HepG2 (cell line): ENCODE measurements around the gene FOXRED2. TPM values are rescaled to one million over a fixed set of nuclear protein-coding genes. Genes with fewer than 3 reads are reported as not detected.

Source experiments
- ATAC-seq: fragments of 200-7000 bp; cut with Tn5 transposase; 3 replicates; pipeline ENCODE4 v1.9.1; 2020; ENCODE audit warnings: mild to moderate bottlenecking, moderate library complexity
- BruUV-seq: library from RNA; stranded (reverse); fragments of 400-500 nt; replicated peaks from 2 replicates; lab custom pipeline; 2021; lab: Mats Ljungman, UMichigan
- CTCF ChIA-PET: fragments of 300-600 bp; formaldehyde crosslinking; extraction: SDS; loops from one replicate; lab custom pipeline; 2021; ENCODE audit warnings: low total read pairs, inconsistent platforms, low intra/inter-chr PET ratio; lab: Yijun Ruan, JAX
- POLR2A ChIA-PET: fragments of 350-600 bp; sonication (Branson Sonifier 250); formaldehyde crosslinking; loops from one replicate; lab custom pipeline; 2020; ENCODE audit warnings: antibody characterized with exemption, inconsistent platforms; lab: Yijun Ruan, JAX
- DNase-seq: peaks from one replicate; pipeline ENCODE4 v3.0.0-alpha.2; 2015; ENCODE audit warnings: low spot score
- FAIRE-seq: peaks from 3 replicates; lab custom pipeline; 2011; peaks lifted over from hg19 to GRCh38; lab: Jason Lieb, UNC
- H2AFZ ChIP-seq: one replicate; pipeline ENCODE4 v1.6.1; 2011; ENCODE audit warnings: low read length, inconsistent platforms
- H3K27ac ChIP-seq: fragments of 300-600 bp; 3 replicates; pipeline ENCODE4 v1.8.0; 2011; ENCODE audit warnings: mixed run types, mild to moderate bottlenecking, mixed read lengths, low read length, inconsistent platforms; ENCODE audit not compliant: insufficient read depth; ENCODE audit errors: extremely low read length
- H3K27me3 ChIP-seq, 2 experiments: fragments of 200-600 bp in 1 of 2; 2 replicates in 1 of 2; 3 replicates in 1 of 2; pipeline versions ENCODE4 v1.6.0 to v1.8.0; 2011; ENCODE audit warnings: low read length in 2 of 2, mild to moderate bottlenecking in 2 of 2, moderate library complexity in 2 of 2, inconsistent platforms in 1 of 2; ENCODE audit not compliant: insufficient read depth in 2 of 2, control insufficient read depth in 1 of 2
- H3K36me3 ChIP-seq, 2 experiments: fragments of 200-600 bp in 1 of 2; replicated peaks in 1 of 2; 2 replicates in 1 of 2; 3 replicates in 1 of 2; pipeline versions ENCODE4 v1.5.1 to v1.8.0; 2011; ENCODE audit warnings: low read length in 2 of 2, inconsistent platforms in 1 of 2; ENCODE audit not compliant: insufficient read depth in 2 of 2, control insufficient read depth in 1 of 2
- H3K4me1 ChIP-seq: 2 replicates; pipeline ENCODE4 v1.5.1; 2012; ENCODE audit warnings: low read length, inconsistent platforms; ENCODE audit not compliant: insufficient read depth
- H3K4me2 ChIP-seq: 2 replicates; pipeline ENCODE4 v1.6.0; 2011; ENCODE audit warnings: low read depth, low read length, inconsistent platforms
- H3K4me3 ChIP-seq, 3 experiments: fragments of 200-600 bp in 1 of 3; sonication (generic), shearing (Covaris generic) in 1 of 3; replicated peaks in 1 of 3; 2 replicates each; pipeline ENCODE4 v1.5.1; 2011 to 2016; ENCODE audit warnings: low read length in 3 of 3, inconsistent platforms in 2 of 3, low read depth in 2 of 3, mild to moderate bottlenecking in 2 of 3, control low read depth in 1 of 3, mixed read lengths in 1 of 3; ENCODE audit not compliant: insufficient read depth in 1 of 3
- H3K79me2 ChIP-seq: one replicate; pipeline ENCODE4 v1.6.1; 2011; ENCODE audit warnings: low read length, inconsistent platforms; ENCODE audit not compliant: insufficient read depth
- H3K9ac ChIP-seq: 2 replicates; pipeline ENCODE4 v1.6.0; 2011; ENCODE audit warnings: mild to moderate bottlenecking, low read depth, low read length, inconsistent platforms; ENCODE audit not compliant: insufficient read depth
- H3K9me3 ChIP-seq: 2 replicates; pipeline ENCODE4 v1.5.1; 2012; ENCODE audit warnings: mild to moderate bottlenecking, low read length
- H4K20me1 ChIP-seq: 2 replicates; pipeline ENCODE4 v1.6.0; 2011; ENCODE audit warnings: inconsistent platforms, mild to moderate bottlenecking, low read length, moderate library complexity; ENCODE audit not compliant: insufficient read depth
- MATR3 ChIP-seq: sonication (generic); formaldehyde crosslinking; IDR thresholded peaks from 2 replicates; pipeline ENCODE4 v1.4.0; 2020; ENCODE audit warnings: missing genetic modification reagents
- THYN1 ChIP-seq: sonication (generic); formaldehyde crosslinking; IDR thresholded peaks from 2 replicates; pipeline ENCODE4 v1.8.1; 2023; ENCODE audit warnings: low read depth, mild to moderate bottlenecking, moderate library complexity, missing genetic modification reagents, borderline replicate concordance
- ZNF121 ChIP-seq: sonication (generic); formaldehyde crosslinking; IDR thresholded peaks from 2 replicates; pipeline ENCODE4 v1.5.0; 2020; ENCODE audit warnings: mild to moderate bottlenecking, missing genetic modification reagents
- ZNF441 ChIP-seq: sonication (generic); formaldehyde crosslinking; IDR thresholded peaks from 2 replicates; pipeline ENCODE4 v1.7.0; 2021; ENCODE audit warnings: missing genetic modification reagents, borderline replicate concordance
- ZNF616 ChIP-seq: sonication (generic); formaldehyde crosslinking; IDR thresholded peaks from 2 replicates; pipeline ENCODE4 v1.5.0; 2020; ENCODE audit warnings: low read depth, mild to moderate bottlenecking, missing genetic modification reagents
- WGBS: methylation state at CpG from one replicate; pipeline ENCODE4 v1.1.6; 2017; ENCODE audit warnings: low lambda C conversion rate; 5-methylcytosine and 5-hydroxymethylcytosine counted together
- in situ Hi-C: cut with HindIII; loops from 2 replicates; pipeline ENCODE4 v1.10.0; 2017; ENCODE audit warnings: low pct_unique_long_range_greater_than_20kb; ENCODE audit not compliant: extremely low pct_ligation_motif_present
- intact Hi-C: fragments of 100-400 bp; cut with micrococcal nuclease; formaldehyde crosslinking; loops from one replicate; pipeline ENCODE4 v1.10.0; 2022; ENCODE audit not compliant: unreplicated experiment
- polyA plus RNA-seq, 8 experiments: library from polyadenylated mRNA; depleted of rRNA in 3 of 8; stranded (reverse) in 7 of 8; unstranded in 1 of 8; fragments of >200 nt; fragmentation: Illumina TruSeq in 4 of 8; extraction: Trizol in 4 of 8; gene quantifications; 2 replicates each; pipeline versions ENCODE4 v1.2.1 to v1.2.3, GENCODE V29; 2011 to 2016; ENCODE audit warnings: low read depth in 4 of 8, missing spikeins in 1 of 8, mixed read lengths in 1 of 8; ENCODE audit not compliant: insufficient read depth in 1 of 8
- total RNA-seq, 5 experiments: library from RNA; depleted of rRNA; stranded (reverse); fragments of >200 nt; fragmentation: Illumina TruSeq; extraction: Trizol; gene quantifications; 2 replicates each; pipeline ENCODE4 v1.2.3, GENCODE V29; 2016; ENCODE audit warnings: low read depth in 1 of 5
- TF ChIP-seq, protein P1 (sequence below), 2 experiments: fragments of 450-650 bp in 1 of 2; sonication (generic) in 1 of 2; formaldehyde crosslinking in 1 of 2; IDR thresholded peaks; 2 replicates each; pipeline versions ENCODE4 v1.6.1 to v1.8.0; 2016 to 2022; ENCODE audit warnings: antibody characterized with exemption in 1 of 2, mild to moderate bottlenecking in 1 of 2, missing genetic modification reagents in 1 of 2

The FOXRED2 gene
- total and polyA plus RNA-seq, 2 of the 13 experiments (the other 11 are each of a cell fraction or from before 2014, with no cell fraction given), result 9.3 to 28.1 TPM

DNA sequence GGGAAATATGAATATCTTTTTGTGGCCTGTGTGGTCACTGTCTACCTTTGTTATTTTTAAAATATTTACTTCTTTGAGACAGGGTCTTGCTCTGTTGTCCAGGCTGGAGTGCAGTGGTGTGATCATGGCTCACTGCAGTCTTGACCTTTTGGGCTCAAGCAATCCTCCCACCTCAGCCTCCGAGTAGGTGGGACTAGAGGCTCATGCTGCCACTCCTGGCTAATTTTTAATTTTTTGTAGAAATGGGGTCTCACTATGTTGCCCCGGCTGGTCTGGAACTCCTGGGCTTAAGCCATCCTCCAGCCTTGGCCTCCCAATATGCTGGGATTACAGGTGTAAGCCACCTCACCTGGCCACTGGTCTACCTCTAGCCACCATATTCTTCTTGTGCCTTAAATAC lies 25.6 kb upstream of the FOXRED2 start:
- H3K27me3 ChIP-seq, result peaks cover 2 to 17% of the 10 kb centered on the region in 2 experiments; a peak in 3 of 5 replicates
- intact Hi-C loops, result no loop called here
- no peak for FAIRE-seq
- TF ChIP-seq THYN1, result no peak
- TF ChIP-seq ZNF121 (CRISPR knock-in tag), result peak; percentile 48; the same call in 1 of the 2 replicates
- no peak for TF ChIP-seq MATR3 (CRISPR knock-in tag)
- H3K27ac ChIP-seq, result no peak overlapping the region
- no peak overlapping the region for H3K4me3 ChIP-seq
- no peak overlapping the region for H2AFZ ChIP-seq
- no peaks in the 10 kb centered on the region for H3K9me3 ChIP-seq
- H3K4me2 ChIP-seq, result no peak overlapping the region
- ChIA-PET POLR2A (no interaction called here), CTCF (no interaction called here)
- DNase-seq, result no peak
- H3K9ac ChIP-seq, result no peak overlapping the region
- H4K20me1 ChIP-seq, result no peaks in the 10 kb centered on the region
- ATAC-seq, result no peak
- 80% methylated on average over 2 of the region's 2 CpGs for WGBS
- BruUV-seq, result no TSS peak
- no peaks in the 10 kb centered on the region for H3K36me3 ChIP-seq
- peaks cover 14% of the 10 kb centered on the region for H3K79me2 ChIP-seq
- in situ Hi-C loops, result no loop called here
- peaks cover 20% of the 10 kb centered on the region for H3K4me1 ChIP-seq

DNA sequence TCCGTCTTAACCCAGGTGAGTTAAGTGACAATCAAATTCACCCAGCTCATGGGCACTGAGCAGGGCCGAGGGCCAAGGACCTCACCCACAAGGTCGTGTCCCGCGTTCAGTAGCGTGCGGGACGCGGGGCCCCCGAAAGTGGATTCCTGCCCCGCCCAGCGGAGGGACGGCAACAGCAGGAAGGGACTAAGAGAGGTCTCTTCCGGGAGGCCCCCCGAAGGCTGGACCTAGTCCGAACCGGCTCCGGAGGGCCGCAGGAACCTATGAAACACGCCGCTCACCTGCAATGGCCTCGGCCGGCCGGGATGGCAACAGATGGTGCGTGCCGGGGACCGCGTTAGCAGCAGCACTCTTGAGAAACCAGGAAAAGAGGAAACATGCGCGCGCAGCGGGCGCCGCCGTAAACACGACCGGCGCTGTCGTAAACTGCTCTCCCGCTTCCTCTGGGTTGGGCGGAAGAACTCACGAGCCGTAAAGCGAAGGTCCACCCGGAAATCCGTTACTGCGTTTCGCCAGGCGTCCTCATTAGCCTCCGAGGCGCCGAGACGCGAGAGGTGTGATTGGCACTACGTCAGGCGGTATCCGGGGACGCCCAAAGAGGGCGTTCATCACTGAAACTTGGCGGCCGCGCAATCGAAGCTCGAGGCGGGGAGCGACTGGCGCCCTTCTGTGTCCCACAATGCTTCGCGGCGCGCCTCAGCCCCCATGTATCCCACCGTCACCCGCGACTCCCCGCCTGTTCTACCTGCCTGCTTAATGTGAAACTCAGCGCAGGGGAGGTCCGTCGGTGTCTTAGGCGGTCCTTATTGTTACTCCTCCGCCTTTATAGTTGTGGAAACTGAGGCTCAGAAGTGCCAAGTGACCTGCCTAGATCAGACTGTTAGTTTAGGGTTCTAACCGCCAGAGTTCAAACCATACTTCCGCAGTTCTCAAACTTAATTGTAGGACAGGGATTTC lies 22.2 kb upstream of the FOXRED2 start, which contains the start of gene EIF3D:
TSS of gene EIF3D (minus strand) at position 372 of the 957 bp plus-strand sequence. CDS start 3,045 bp downstream, outside the sequence.
- in situ Hi-C loops (no loop called here), intact Hi-C loops (no loop called here)
- peak; percentile 94 for ATAC-seq
- Histone ChIP-seq H3K4me1 (peaks cover 30% of the 10 kb centered on the region), H3K27ac (peak within 1 kb of the TSS; percentile 97), H3K9me3 (no peaks in the 10 kb centered on the region), H3K4me2 (peak within 1 kb of the TSS; percentile 98), H3K4me3 (peak within 1 kb of the TSS; percentile 87 to 88 (median 88)), H3K79me2 (peaks cover 19% of the 10 kb centered on the region), H2AFZ (peak within 1 kb of the TSS; percentile 66), H3K36me3 (peaks cover 7 to 28% of the 10 kb centered on the region in 2 experiments; a peak in 4 of 5 replicates), H4K20me1 (no peaks in the 10 kb centered on the region), H3K9ac (peak within 1 kb of the TSS; percentile 90), H3K27me3 (no peaks in the 10 kb centered on the region; a peak in 2 of 5 replicates)
- POLR2A ChIA-PET, result interaction anchor here (0.8 to 2.4 kb wide), 9 partner anchors 8 to 504 kb away, joined by 3 to 21 read pairs (median 3); partner anchors contain the start of genes FOXRED2 and TXN2
- CTCF ChIA-PET, result no interaction called here
- FAIRE-seq, result peak; percentile 90
- BruUV-seq, result no TSS peak
- DNase-seq, result peak; percentile 99
- 2% methylated on average over 19 of the region's 82 CpGs for WGBS
- TF ChIP-seq ZNF441 (CRISPR knock-in tag) (0 out of 2 replicates have a peak, but pooled peaks have one; percentile 24), ZNF616 (CRISPR knock-in tag) (0 out of 2 replicates have a peak, but pooled peaks have one; percentile 28)
- TF ChIP-seq, protein P1, sequence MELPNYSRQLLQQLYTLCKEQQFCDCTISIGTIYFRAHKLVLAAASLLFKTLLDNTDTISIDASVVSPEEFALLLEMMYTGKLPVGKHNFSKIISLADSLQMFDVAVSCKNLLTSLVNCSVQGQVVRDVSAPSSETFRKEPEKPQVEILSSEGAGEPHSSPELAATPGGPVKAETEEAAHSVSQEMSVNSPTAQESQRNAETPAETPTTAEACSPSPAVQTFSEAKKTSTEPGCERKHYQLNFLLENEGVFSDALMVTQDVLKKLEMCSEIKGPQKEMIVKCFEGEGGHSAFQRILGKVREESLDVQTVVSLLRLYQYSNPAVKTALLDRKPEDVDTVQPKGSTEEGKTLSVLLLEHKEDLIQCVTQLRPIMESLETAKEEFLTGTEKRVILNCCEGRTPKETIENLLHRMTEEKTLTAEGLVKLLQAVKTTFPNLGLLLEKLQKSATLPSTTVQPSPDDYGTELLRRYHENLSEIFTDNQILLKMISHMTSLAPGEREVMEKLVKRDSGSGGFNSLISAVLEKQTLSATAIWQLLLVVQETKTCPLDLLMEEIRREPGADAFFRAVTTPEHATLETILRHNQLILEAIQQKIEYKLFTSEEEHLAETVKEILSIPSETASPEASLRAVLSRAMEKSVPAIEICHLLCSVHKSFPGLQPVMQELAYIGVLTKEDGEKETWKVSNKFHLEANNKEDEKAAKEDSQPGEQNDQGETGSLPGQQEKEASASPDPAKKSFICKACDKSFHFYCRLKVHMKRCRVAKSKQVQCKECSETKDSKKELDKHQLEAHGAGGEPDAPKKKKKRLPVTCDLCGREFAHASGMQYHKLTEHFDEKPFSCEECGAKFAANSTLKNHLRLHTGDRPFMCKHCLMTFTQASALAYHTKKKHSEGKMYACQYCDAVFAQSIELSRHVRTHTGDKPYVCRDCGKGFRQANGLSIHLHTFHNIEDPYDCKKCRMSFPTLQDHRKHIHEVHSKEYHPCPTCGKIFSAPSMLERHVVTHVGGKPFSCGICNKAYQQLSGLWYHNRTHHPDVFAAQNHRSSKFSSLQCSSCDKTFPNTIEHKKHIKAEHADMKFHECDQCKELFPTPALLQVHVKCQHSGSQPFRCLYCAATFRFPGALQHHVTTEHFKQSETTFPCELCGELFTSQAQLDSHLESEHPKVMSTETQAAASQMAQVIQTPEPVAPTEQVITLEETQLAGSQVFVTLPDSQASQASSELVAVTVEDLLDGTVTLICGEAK (IDR thresholded peaks at IDR 0.05), result 0 out of 2 replicates have a peak, but pooled peaks have one; percentile 35
- TF ChIP-seq, protein P1 (CRISPR knock-in tag; IDR thresholded peaks at IDR 0.05), result 0 out of 2 replicates have a peak, but pooled peaks have one; percentile 9
